Omental fat pad (tissue), 4 donors: Measurements from ENCODE around the gene CACNA2D3. TPM values are rescaled to one million over a fixed set of nuclear protein-coding genes. Genes with fewer than 3 reads are reported as not detected.

Experiments
- ATAC-seq: fragments of 150-250 bp; one replicate; pipeline ENCODE4 v1.9.1; 2016; ENCODE audit warnings: mild to moderate bottlenecking, moderate library complexity; ENCODE audit not compliant: low FRiP score
- DNase-seq: peaks from one replicate; pipeline ENCODE4 v3.0.0-alpha.2; 2019; ENCODE audit warnings: low spot score
- CTCF ChIP-seq, 3 donors: fragments of 450-650 bp; IDR thresholded peaks; one replicate each; pipeline ENCODE4 v1.5.1; 2016 to 2017; ENCODE audit warnings: antibody characterized with exemption in 3 of 3, mild to moderate bottlenecking in 3 of 3, moderate library complexity in 2 of 3
- total RNA-seq, 4 donors: library from RNA; depleted of rRNA; stranded (reverse); fragments of >200 nt; gene quantifications; one replicate each; pipeline ENCODE4 v1.1.0, GENCODE V29; 2016

The CACNA2D3 gene
- total RNA-seq, 4 donors from 2014 or later: 2.6 to 6.1 (median 4.5) TPM

DNA sequence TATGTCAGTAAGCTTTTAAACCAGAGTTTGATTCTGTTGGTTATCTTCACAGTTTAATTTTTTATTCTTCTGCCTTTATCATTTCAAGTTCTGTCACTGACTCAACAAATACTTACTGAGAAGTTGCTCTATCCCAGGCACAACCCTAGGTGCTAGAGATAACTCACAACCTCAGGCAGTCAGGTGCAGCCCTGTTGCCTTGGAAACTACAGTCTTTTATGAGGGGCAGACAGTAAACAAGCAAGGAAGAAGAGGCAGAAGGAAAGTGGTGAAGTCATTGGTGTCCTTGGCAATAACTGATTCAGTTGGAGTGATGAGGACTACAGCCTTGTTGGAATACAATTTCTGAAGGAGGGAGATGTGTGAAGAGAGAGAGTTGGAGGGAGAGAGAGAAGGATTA lies 947.6 kb downstream of the CACNA2D3 start:
- no peak for TF ChIP-seq CTCF (IDR thresholded peaks at IDR 0.05)
- no peak for DNase-seq
- no peak for ATAC-seq

GRCh38 chr3:55074796-55075195 lies 952.4 kb downstream of the CACNA2D3 start:
- TF ChIP-seq CTCF (IDR thresholded peaks at IDR 0.05): no peak
- DNase-seq (no peak), ATAC-seq (no peak)

DNA sequence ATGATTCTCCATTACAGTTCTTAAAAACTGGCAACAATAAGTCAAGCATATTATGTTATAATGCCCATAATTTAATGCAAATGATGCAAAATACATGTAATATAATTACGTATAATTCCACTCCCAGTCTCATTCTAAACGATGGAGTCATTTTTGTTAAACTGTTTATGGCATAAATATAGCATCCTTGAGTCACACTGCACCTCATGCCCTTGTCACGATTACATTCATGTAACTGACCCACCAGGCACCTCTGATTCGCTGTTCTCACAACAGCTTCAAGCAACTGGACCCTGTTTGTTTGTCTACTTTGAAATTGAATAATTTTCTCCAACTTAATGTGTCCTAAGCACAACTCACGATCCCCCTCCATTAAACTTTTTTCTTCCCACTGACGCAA lies 953.5 kb downstream of the CACNA2D3 start:
- no peak for TF ChIP-seq CTCF (IDR thresholded peaks at IDR 0.05)
- ATAC-seq (no peak), DNase-seq (no peak)

DNA sequence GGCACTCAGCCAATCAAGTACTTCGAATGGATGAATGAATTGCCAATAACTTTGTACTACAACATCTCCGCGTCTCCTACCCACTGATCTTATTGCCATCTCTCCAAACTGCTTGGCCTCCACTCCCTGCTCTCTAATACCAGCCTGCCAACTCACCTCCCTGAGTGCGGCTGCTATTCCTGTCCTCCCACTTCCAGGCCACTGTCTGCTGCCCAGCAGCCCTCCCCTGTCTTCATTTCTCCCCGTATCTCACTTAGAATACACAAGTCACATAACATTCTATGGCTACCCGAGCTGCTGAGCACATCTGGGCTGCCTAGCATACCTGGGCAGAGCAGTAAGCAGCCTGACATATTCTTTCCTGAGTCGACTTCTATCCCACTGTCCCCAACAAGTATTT lies 955.4 kb downstream of the CACNA2D3 start:
- no peak for ATAC-seq
- no peak for DNase-seq
- no peak for TF ChIP-seq CTCF (IDR thresholded peaks at IDR 0.05)

- TF ChIP-seq CTCF (IDR thresholded peaks at IDR 0.05): no peak
- DNase-seq: no peak
Observed at GRCh38 chr3:55078876-55079275, 956.5 kb downstream of the CACNA2D3 start.

DNA sequence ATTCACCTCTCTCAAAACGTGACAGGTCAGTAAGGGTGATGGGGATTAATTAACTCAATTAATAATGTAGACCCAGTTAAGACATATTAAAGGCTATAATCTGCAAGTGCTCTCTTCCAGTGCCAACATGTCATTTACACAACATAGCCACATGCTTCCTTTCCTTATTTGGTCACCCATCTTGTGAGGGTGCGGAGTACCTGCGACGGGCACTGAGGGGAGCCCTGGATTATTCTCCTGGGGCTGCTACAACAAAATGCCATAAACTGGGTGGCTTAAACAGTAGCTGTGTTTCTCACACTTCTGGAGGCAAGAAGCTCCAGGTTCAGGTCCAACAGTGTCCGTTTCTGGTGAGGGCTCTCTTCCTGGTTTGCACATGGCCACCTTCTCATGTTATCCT lies 962.9 kb downstream of the CACNA2D3 start:
- no peak for ATAC-seq
- DNase-seq: no peak
- TF ChIP-seq CTCF (IDR thresholded peaks at IDR 0.05): no peak

More at GRCh38 chr3:55078876-55079275, 956.5 kb downstream of the CACNA2D3 start:
- ATAC-seq: no peak

GRCh38 chr3:55089211-55089610 lies 966.9 kb downstream of the CACNA2D3 start:
- no peak for ATAC-seq
- TF ChIP-seq CTCF (IDR thresholded peaks at IDR 0.05): no peak
- DNase-seq: no peak
